ENCODE results near the gene MAML3.

The MAML3 gene

GRCh38 chr4:140100771-140101170 lies 53.2 kb downstream of the MAML3 start:
- DNase-seq (ENCODE audit: low read depth, low spot score) = no peak

- no peak for DNase-seq (ENCODE audit: low read depth, low spot score)
Measured at GRCh38 chr4:140099983-140100382, 54.0 kb downstream of the MAML3 start.

DNA sequence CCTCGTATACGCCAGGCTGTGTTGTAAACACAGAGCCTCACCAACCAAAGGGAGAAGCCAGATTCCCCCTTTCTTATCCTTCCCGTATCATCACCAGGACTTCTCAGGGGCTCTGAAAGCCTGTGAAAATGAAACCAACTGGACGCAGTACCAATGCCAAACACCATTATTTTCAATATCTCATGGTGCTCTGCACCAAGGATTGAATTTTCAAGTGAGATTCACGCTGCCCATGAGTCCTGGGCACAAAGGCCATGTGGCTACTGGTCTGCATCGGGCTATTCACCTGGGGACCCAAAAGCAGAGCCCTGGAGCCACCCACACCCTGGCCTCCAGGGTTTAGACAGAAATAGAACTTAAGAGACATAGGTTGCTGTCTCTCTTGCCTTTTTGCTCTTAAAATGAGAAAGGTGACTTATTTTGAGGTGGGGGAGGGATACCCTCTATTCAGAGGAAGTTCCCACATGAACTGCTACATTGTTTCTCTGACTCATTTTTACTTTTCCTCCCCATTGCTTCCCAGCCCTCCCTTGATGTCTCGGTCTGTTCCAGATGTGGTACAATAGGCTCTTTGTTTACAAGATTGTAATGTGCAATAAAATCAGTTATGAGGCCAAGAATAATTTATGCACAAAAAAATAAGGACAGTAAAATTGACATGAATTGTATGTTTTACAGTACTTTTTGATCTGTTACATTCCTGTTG lies 55.4 kb downstream of the MAML3 start:
- peak; percentile 63 for DNase-seq (ENCODE audit: low read depth, low spot score)

DNA sequence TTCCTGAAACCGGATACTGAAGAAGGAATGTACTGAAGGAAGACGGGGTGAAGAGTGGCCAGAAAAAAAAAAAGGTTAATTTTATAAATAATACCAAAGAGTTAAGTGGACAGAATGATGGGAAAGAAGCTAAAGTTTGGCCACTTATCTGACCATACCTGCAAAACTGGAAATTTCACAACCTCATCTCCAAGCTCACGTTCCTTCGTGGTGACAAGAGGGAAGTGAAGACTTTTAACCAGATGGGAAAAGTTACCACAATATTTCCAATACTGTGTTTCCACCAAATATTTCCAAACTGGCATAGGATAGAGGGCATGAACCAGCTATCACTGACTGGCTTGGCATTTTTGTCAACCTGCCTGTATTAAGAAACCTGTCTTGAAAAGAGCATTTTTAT lies 56.4 kb downstream of the MAML3 start:
- no peak for DNase-seq (ENCODE audit: low read depth, low spot score)

DNA sequence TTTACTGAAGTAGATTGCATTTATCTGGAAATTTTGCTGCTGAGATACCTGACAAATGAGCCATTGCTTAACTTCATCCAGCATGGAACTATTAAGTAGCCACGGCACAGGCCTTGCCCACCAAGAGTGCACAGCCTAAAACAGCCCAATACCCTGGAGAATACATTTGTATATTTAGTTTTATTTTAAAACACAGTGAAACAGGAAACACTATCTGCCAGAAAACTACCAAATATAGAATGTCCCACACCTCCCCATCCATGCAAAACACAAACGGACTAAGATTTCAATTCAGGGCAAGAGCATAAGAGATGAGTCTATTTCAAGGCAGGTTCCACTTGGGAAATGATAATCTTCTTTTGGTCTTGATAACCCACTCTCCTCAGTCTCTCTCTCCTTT lies 57.1 kb downstream of the MAML3 start:
- no peak for DNase-seq (ENCODE audit: low read depth, low spot score)

DNA sequence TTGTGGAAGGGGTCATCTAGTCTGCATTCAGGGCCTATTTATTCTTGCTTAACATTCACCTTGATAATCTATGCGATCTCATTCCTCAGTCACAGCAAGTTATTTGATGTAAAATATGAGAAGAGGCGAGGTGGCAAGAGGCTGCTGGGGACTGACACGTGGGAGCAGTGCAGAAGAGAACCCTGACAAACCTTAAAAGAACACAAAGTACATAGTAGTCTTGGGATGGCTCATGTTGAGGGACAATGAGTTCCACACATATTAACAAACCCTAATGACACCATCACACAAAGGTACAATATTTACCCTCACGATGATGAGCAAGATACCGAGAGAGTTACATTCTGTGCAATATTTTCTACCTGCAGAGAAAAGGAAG lies 57.5 kb downstream of the MAML3 start:
- DNase-seq (ENCODE audit: low read depth, low spot score) = no peak

DNA sequence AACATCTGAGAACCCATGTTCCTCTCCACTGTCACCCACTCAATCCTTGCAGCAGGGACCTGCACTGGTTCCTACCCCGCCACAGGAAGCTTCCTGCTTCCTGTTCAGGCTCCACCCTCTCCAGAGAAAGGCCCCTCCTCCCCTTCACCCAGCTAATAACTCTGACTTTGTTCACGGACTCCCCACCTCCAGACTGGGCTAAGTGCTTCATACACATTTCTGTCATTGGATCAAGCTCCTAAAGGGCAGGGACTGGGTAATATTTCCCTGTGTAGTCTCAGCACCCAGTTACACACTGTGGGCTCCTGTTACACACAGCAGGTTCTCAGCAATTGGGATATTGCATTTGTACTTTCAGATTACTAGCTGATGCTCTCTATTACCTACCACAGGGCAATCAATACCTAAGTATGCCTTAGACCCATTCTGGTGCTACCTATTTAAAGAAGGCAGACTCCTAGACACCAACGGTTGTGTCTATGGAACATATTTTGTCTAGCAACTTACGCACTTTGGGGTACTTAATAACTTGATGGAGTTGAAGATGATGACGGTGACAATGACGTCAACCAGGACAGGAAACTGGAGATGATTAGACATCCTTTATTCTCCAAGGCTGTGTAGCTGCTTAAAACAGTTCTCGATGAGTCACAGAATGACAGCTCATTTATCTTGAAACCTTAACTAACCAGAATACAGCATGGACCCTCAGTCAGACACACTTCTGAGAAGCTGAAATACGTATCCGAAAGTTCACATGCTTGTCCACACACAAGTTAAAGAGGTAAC lies 58.1 kb downstream of the MAML3 start:
- DNase-seq (ENCODE audit: low read depth, low spot score) = peak; percentile 88

DNA sequence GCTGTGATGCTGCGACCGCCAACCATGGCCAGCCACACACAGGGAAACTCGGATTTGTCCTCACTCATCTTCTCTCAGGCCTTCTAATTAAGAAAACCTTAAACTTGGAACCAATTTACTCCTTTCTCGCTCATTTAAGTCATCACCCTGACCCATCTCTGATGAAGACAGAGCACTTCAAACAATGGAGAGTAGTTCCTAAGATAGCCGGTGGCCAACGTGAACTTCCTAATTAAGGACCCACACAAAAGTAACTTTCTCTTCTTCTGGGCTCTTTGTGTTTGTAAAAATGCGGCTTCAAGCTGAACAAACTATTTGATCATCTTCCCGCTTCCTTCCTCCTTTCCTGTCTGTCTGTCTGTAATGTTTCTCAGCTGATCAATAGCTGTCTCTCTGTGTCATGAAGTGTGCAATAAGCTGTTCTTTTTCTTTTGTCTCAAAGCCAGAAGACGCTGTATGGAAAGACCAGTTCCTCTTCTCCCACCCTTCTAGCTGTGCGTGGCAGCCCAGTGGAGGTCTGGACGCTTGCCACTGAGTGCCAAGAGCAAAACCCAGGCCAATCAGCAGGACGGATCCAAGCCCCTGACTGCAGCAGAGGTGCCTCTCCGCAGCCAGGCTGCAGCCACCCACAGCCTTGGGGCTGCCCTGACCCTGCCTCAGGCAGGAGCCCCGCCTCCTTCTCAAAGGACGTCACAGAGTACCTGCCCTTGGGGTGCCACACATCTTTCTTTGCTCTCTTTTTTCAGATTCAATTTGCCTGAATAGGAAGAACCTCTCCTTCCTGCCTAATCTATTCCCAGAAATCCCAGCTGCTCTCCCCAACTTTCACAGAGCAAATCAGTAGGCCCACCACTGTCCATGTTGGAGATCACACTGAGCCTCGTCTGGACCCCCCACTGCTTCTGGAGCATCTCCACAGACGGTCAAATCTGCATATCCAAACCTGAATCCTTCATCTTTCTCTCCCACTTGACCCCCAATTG lies 59.3 kb downstream of the MAML3 start:
- DNase-seq (ENCODE audit: low read depth, low spot score) = peak; percentile 90

DNA sequence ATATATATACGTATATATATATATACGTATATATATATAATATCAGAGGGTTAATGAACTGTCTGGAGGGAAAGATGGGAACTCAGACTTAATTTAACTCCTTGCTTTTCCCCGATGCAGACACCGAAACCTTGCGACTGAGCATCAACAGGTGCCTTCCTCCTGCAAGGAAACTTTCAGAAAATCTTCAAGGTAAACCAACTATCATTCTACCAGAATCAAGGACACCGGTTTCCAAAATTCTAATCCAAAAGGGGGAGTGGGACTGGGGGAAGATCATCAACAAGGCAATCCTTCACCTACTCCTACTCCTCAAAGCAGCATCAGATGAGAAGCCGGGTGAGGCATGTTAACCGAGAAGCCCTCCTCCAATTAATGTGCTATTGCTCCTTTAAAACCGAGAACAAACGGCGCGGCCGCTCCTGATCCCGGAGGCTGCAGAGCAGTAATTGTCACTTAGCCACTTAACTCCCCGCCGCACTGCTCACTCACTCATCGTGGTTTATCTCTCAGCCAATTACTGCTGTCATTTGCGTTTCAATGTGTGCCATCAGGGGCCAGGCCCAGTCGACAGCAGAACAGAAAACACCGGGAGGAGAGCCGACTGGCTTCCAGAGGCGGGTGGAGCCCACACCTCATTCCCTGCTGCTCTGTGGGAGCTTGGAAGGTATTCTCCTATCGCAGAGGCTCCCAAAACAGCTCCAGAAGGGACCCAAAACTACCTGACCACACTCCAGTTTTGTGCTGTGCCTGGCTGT lies 61.7 kb downstream of the MAML3 start:
- DNase-seq (ENCODE audit: low read depth, low spot score) = peak; percentile 61

DNA sequence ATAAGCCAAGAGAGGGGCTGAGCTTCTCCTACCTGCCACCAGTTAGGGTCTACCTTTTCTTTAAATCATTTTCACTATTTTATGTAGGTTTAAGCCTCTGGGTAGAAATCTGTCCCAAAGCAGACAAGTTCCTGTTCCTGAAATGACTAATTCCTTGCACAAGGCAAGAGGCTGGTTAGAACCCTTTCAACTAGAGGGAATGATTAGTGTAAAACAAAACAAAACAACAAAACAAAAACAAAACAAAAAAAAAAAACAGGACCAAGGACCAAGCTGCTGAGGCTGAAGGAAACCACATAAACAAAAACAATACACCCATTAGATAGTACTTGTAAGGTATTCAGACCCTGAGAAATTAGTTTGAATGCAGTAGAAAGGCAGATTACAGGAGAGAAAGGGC lies 62.7 kb downstream of the MAML3 start:
- no peak for DNase-seq (ENCODE audit: low read depth, low spot score)

GRCh38 chr4:140090215-140090731 lies 63.7 kb downstream of the MAML3 start:
- peak; percentile 91 for DNase-seq (ENCODE audit: low read depth, low spot score)

DNA sequence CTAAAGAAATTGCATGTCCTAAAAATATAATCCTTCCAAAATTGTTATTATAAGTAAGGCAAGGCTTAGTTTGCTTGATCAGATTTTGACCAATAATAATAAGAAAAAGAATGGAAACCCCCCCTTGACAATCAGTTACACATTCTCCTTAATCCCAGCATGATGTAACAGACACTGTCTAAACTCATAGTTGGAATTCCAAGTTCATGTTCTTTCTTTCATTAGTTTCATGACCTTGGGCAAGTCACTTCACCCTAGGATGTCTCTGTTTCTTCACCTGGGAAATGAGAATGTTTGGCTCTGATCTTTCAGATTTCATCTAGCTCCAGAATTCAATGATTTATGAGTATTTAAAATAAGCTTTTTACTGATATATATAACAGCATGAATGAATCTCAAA lies 64.8 kb downstream of the MAML3 start:
- no peak for DNase-seq (ENCODE audit: low read depth, low spot score)

GRCh38 chr4:140088323-140088967 lies 65.5 kb downstream of the MAML3 start:
- DNase-seq (ENCODE audit: low read depth, low spot score) = no peak

GRCh38 chr4:140085881-140086280 lies 68.1 kb downstream of the MAML3 start:
- DNase-seq (ENCODE audit: low read depth, low spot score) = no peak

DNA sequence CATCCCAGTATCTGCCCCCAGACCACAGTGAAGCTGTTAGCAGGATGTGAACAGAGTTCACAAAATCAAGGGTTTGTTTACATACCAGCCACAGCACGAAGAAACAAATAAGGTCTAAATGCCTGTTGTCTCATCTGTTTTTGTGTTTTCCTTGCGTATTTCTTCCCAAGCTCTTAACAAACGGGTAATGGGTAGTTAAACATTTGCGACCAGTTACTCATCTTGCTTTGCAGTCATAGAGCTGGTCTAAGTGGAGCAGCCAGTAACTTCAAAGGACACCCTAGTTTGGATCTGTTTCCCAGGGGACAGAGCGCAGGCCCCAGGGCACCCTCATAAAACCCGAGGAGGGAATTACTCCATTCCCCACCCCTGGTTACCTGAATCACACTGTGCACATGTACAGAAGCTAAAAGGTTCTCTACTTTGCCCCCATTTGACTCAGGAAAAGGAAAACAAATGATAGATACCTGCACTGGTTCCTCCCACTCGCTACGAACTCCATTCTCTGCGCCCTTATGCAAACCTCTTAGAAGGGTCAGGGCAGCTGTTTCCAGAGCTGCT lies 68.8 kb downstream of the MAML3 start:
- no peak for DNase-seq (ENCODE audit: low read depth, low spot score)

GRCh38 chr4:140084385-140084784 lies 69.6 kb downstream of the MAML3 start:
- no peak for DNase-seq (ENCODE audit: low read depth, low spot score)

DNA sequence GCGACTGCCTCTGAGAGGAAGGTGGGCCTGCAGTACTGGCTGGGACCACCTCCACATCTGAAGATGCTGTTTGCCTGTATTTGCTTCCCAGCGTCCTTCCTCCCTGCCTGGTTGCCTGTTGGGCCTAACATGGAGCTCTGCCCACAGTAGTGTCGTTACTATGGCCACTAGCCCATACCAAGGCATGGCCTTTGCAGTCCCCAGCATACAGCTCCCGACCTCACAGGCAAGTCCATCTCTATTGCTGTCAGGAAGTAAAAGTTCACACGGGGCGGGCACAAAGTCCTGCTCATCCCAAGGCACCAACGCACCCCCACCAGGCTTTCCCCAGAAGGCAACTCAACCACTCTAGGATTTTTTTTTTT lies 71.6 kb downstream of the MAML3 start:
- no peak for DNase-seq (ENCODE audit: low read depth, low spot score)

GRCh38 chr4:140081641-140082390 lies 72.2 kb downstream of the MAML3 start:
- DNase-seq (ENCODE audit: low read depth, low spot score) = no peak

DNA sequence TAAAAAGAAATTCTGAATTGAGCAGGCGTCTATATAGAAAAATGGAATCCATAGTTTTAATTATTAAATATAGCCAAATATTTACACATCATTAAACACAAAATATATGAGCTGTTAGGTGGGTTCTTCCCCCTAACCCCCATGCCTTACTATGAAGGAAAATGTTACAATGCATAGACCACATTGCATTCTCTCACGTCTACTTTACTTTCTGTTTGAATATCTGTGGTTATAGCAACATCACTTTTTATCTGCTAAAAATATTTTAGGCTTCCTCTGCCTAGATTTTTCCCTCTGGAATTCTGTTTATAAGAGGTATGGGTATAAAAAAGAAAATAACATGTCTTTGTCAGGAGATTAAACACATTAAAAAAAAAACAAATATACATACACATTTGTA lies 73.1 kb downstream of the MAML3 start:
- DNase-seq (ENCODE audit: low read depth, low spot score) = no peak

DNA sequence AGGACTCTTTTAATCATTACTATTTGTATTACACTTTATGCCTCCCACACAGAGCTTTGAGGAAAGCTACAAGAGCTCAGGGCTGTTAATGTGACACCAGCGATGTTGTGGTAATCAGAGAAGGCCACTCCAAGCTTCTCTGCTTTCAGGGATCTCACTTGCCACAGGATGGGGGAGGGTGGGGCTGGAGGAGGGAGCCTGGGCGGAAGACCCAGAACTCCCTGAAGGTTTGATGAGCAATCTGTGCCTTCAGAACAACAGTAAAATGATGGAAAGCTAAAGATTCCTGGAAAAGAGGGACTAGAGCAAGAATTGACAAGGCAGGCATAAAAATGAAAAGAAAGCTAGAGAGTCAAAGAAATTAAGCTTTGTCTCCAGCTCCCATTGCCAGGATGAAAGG lies 75.6 kb downstream of the MAML3 start:
- no peak for DNase-seq (ENCODE audit: low read depth, low spot score)
